Epithelial cell of esophagus (primary cell): ENCODE measurements around the gene TXNDC17.

Source experiments
- DNase-seq: peaks from one replicate; pipeline ENCODE4 v3.0.0; 2010; ENCODE audit warnings: low read depth
- H3K4me3 ChIP-seq: 2 replicates; pipeline ENCODE4 v1.5.1; 2011; ENCODE audit warnings: mild to moderate bottlenecking, low read length, control low read depth
- TF ChIP-seq, protein P1 (sequence below): IDR thresholded peaks from 2 replicates; pipeline ENCODE4 v1.5.1; 2011; ENCODE audit warnings: low read depth, mild to moderate bottlenecking, low read length, control low read depth, inconsistent platforms; ENCODE audit not compliant: insufficient read depth; ENCODE audit errors: missing control alignments

Gene TXNDC17

GRCh38 chr17:6636105-6636504 is 4.8 kb upstream of the TXNDC17 start:
- no peak for DNase-seq
- no peak overlapping the region for H3K4me3 ChIP-seq
- TF ChIP-seq, protein P1, sequence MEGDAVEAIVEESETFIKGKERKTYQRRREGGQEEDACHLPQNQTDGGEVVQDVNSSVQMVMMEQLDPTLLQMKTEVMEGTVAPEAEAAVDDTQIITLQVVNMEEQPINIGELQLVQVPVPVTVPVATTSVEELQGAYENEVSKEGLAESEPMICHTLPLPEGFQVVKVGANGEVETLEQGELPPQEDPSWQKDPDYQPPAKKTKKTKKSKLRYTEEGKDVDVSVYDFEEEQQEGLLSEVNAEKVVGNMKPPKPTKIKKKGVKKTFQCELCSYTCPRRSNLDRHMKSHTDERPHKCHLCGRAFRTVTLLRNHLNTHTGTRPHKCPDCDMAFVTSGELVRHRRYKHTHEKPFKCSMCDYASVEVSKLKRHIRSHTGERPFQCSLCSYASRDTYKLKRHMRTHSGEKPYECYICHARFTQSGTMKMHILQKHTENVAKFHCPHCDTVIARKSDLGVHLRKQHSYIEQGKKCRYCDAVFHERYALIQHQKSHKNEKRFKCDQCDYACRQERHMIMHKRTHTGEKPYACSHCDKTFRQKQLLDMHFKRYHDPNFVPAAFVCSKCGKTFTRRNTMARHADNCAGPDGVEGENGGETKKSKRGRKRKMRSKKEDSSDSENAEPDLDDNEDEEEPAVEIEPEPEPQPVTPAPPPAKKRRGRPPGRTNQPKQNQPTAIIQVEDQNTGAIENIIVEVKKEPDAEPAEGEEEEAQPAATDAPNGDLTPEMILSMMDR = no peak

DNA sequence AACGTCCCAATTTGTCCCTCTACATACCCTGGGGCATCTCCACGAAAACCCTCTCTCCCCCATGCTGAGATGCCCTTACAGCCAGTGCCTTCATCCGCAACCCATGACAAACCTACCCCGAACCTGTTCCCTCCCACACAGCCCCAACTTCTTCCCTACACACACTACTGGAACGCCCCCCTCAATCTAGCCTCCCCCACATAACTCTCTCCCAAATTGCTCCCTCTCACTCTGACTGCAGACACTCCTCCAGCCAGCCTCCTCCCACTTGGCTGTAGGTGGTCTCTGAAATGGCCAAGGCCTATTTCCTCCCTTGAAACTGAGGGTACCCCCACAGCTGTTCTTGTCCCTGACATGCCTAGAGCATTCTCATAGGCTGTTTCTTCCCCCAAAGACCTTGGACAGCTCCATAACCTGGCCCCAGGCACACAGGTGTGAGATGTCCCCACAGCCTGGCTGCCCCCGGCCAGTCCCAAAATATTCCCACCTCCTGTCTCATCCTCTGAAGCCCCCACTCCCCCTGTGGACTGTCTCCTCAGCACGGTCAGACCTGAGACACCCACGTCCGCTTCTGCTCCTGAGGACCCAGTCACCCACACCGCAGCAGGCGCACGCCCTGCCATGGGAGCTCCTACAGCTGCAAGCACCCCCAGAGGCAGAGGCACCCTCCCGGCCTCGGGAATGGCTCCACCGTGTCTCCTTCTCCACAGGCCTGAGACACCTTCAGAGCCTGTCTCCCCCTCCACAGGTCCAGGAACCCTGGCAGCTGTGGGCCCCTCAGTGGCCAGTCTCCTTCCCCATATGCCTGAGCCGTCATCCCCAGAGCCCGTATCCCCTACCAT is 4.0 kb upstream of the TXNDC17 start:
- H3K4me3 ChIP-seq = no peak overlapping the region
- no peak for DNase-seq
- TF ChIP-seq, protein P1 = no peak

- TF ChIP-seq, protein P1 = no peak
- DNase-seq = no peak
- H3K4me3 ChIP-seq = no peak overlapping the region
These were observed 3.4 kb upstream of the TXNDC17 start for GRCh38 chr17:6637458-6637840.

DNA sequence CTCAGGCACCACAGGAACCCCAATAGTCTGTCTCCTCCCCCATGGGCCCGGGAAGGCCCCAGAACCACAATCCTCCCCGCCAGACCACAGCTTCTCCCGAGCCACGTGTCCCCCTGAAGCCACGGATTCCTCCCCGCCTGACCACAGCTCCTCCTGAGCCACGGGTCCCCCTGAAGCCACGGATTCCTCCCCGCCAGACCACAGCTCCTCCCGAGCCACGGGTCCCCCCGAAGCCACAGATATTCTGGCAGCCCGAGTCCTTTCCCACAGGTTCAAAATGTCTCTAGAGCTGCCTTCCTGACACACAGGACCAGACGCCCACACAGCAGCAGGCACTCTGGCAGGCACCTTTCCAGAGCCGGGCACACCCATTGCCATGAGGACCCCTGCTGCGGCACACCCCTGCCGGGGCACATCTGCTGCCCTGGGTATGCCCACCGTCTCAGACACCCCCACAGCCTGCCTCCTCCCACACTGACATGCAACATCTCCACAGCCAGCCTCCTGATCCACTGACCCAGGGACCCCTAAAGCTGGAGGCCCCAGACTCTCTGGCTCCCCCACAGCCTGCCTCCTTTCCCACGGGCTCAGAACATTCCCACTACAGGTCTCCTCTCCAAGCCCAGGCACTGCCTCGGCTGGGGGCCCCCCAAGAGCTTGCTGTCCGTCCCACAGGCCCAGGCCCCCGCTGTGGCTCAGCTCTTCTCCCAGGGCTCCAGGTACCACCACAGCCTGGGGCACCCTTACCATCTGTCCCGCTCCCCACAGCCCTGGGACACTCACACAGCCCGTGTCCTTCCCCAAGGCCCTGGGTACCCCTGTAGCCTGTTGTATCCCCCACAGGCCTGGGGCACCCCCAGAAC is 2.6 kb upstream of the TXNDC17 start:
- no peak for DNase-seq
- TF ChIP-seq, protein P1 = no peak
- H3K4me3 ChIP-seq = no peak overlapping the region

DNA sequence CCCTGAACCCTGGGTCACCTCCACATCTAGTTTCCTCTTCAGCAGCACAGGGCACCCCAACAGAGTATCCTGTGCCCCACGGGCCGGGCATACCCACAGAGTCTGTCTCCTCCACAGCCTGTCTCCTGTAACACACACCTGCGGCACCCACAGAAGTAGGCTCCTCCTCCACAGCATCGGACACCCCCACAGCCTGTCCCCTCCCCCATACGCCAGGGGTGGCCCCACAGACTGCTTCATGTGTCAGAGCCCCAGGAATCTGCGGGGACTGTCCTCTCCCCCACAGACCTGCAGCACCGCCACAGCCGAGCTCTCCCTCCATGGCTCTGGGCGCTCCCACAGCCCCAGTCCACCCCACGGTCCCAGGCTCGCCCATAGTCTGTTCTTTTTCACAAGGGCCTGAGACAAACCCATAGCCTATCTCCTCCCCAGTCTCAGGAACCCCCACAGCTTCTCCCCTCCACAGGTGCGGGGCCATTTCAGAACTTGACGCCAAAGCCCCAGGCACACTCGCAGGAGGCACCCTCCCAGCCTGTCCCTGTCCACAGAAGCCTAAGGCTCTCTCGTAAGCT is 1.8 kb upstream of the TXNDC17 start:
- TF ChIP-seq, protein P1 = no peak
- peak; percentile 10 for DNase-seq
- H3K4me3 ChIP-seq = peak overlapping the region; percentile 96

DNA sequence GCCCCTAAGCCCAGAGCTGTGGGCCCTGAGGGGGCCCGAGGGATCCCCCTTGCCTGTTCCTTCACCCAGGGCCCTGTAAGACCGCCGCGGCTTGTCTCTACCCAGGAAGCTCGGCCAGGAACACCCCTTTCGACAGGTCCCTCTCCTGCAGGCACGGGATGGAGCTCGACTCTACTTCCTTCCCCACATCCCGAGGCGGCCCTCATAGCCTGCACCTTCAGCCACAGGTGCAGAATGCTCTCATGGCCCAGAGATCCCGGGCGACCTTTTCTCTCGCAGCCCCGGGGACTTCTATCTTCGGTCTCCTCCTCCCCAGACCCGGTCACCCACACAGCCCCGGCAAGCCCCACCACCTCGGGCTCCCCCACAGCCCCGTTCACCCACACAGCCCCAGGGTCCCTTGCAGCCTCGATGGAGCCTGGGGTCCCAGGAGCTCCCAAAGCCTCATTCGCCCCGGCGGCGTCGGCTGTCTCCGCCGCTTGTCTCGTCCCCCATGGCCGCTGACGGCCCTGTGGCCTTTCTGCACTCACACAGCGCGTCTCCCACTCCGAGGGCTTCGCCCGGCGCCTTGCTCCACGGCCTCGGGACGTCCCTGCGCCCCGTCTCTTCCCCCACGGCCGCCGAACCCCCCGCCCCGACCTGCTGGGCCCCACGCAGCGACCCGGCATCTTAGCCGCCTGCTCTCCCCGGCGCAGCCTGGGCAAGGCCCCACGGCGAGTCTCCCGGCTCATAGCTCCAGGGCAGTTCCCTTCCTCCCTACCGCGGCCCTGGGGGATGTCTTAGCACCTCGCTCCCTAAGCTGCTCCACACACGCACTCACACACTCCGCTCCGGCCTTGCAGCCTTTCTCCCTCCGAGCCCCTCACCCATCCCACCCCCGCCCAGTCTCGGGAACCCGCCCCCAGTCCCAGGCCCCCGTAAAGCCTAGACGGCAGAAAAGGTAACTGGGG is 999 bp upstream of the TXNDC17 start:
- TF ChIP-seq, protein P1 = no peak
- DNase-seq = peak; percentile 39
- H3K4me3 ChIP-seq = peak overlapping the region; percentile 96
